ENCODE results near the gene ADD1.

- TF ChIP-seq CTCF (IDR thresholded peaks at IDR 0.05) = no peak
- TF ChIP-seq POLR2A (IDR thresholded peaks at IDR 0.05) = no peak
Measured at GRCh38 chr4:2832309-2832980, 11.2 kb upstream of the ADD1 start.

All from heart left ventricle (tissue), 13 donors.